HG03139 (cell line): ENCODE data around the gene CST2.
"Not testable (repeated sequence)": the region's sequence is repeated elsewhere in the genome, so short reads cannot be mapped to it uniquely, and the experiment has no call there.

Experiments
- ATAC-seq: cut with Tn5 transposase; IDR thresholded peaks from one replicate; pipeline ENCODE4 v1.9.1; 2021; ENCODE audit not compliant: unreplicated experiment

Gene CST2, protein sequence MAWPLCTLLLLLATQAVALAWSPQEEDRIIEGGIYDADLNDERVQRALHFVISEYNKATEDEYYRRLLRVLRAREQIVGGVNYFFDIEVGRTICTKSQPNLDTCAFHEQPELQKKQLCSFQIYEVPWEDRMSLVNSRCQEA

DNA sequence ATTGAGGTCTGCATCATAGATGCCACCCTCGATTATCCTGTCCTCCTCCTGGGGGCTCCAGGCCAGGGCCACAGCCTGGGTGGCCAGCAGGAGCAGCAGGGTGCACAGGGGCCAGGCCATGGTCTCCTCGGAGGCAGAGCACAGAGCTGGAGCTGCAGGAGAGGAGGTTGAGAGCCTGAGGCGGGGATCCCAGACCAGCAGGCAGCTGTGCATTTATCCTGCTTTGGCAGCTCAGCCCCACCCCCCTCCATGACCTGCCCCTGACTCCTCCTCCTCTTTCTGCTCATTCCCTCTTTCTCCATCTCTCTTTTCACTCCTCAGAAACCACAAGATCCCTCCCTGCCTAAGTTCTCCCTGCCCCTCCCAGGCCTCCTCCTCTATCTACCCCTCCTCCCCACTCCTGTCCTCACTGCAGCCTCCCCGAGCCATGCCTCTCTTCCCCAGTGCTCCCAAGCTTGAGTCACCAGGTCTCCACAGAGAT is at the start of gene CST2:
Gene CST2, minus strand, starts transcription at position 189 of the 481 bp plus-strand sequence. Its CDS starts 69 bp downstream, at position 120.
- ATAC-seq = no peak

DNA sequence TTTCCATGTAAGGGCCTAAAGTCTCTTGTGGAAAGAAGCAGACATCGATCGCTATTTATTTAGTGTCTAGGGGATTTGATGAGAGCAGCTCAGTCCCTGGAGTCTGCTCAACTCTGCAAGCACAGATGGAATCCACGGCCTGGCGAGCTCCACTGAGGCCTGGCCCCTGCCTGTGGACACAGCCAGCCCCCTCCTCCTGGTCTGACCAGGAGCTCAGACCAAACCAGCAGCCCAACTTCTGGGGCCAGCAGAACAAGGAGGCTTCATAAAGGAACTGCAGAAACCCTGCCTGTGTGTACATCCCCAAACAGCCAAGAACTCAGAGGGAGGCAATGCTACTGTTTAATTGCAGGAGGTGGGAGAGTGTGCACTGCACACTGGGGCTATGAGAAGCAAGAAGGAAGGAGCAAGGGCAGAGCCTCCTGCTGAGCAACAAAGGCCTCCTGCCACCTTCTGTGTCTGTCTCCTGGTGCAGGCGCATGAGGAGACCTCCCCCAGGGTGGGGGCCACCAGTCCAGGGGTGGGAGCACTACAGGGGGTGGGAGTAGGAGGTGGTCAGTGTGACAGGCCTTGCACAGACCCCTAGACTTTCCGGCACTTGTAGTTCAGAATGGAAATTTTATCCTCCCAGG is 49.2 kb upstream of the CST2 start:
- no peak for ATAC-seq

DNA sequence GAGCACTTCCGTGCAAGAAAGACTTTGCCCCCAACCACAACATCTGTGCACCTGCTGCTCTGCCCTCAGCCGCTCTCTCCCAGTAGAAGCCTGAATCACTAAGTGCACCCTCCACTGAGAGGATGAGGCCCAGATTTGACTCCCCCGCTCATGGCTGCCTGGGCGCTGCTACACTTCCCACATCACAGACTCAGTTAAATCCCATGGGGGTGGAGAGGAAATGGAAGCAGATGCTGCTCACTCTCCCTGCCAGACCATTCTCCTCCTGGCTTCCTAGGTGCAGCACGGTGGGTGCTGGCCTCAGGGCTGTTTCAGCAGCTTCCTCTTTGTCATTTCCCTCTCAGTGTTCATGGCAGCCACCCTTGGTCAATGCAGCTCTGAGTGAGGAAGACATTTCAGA is 48.2 kb upstream of the CST2 start:
- no peak for ATAC-seq

DNA sequence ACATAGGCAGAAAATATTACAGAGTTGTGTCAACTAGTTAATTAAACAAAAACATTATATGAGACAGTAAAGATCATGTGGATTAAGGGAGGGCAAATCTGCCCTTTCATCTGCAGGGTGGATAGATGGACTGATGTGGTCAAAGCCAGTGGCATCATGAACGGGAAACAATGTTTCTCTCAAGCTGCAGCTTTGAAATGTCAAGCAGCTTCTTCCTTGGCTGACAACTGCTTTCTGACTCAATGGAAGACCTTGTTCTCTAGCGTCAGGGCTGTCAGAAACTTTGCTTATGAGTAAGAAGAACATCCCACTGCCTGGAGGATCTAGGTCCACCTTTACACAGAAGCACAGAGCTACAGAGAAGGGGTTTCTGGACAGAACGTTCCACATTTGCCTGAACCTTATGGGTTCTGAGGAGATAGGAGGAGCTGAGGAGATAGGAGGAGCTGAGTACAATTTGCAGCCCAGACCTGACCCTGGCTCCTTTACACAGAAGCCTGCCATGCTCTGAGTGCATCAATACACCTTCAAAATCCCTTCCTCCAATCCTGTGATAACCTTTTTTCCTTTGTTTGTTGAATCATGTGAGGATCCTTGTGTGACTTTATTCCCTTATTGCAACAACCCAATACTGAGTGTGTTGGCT is 47.0 kb upstream of the CST2 start:
- no peak for ATAC-seq

DNA sequence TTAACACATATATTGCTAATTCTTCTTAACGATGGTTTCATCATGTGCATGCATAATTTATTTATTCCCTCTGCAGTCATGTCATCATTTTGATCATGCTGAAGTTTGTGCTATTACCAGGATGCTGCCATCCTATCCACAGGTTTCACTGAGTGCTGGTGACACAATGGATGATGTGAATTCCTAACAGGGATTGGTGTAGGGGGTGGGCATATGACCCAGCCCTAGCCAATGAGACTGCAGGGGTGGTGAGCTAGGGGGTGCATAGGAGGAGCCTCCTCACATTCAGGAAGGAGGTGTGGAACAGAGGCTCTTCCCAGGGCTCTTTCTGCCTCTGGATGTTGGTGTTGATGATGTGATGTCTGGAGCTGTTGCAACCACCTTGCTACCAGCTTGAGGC is 45.5 kb upstream of the CST2 start:
- ATAC-seq = no peak

DNA sequence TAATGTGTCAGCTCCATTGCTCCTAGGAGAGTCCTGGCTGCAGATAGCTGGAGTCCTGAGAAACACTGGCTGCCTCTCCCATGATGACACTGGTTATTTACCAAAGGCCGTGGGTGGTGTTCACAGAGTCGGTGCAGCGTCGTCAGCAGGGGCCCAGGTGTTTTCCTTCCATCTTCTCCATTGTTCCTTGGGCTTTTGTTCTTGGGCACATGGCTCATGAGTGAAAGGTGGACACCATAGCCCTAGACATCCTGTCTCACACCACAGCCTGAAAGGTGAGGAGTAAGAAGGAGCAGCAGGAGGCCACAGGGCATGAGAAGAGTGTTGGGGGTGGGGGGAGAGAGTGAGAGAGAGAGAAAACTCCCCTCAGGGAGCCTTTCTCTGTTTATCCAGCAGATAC is 43.9 kb upstream of the CST2 start:
- ATAC-seq = no peak

DNA sequence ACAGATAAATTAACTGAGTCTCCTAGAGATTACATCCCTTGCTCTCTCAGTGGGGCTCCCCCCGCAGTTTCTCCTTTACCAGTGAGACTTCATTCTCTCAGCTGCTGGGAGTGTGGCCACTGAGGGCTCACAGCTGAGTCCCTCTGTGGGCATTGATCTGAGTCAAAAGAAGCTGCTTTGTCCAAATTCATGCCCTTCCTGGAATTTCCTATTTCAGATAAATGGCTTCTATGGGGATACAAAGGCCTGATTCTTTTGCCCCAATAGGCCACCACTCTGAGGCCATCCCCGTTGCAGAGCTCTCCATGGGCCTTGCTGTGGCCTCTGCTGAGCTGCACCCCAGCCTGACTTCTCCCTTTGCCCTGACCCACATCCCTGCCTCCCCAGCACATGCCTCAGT is 43.0 kb upstream of the CST2 start:
- no peak for ATAC-seq

DNA sequence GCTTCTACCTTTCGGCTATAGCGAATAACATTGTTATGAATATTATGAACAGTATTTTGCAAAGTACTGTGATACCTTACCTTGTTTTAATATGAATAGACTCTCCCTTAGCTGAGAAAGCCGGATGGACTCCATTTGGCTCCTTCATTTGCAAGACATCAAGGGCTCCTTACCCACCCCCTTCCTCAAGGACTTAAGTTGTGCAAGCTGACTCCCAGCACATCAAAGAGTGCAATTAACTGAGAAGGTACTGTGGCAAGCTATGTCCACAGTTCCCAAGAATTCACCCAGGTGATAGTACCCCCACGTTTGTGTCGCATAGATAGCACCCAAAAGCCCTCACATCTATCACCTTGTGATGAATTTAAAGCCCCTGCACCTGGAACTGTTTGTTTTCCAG is 41.8 kb upstream of the CST2 start:
- ATAC-seq = no peak

DNA sequence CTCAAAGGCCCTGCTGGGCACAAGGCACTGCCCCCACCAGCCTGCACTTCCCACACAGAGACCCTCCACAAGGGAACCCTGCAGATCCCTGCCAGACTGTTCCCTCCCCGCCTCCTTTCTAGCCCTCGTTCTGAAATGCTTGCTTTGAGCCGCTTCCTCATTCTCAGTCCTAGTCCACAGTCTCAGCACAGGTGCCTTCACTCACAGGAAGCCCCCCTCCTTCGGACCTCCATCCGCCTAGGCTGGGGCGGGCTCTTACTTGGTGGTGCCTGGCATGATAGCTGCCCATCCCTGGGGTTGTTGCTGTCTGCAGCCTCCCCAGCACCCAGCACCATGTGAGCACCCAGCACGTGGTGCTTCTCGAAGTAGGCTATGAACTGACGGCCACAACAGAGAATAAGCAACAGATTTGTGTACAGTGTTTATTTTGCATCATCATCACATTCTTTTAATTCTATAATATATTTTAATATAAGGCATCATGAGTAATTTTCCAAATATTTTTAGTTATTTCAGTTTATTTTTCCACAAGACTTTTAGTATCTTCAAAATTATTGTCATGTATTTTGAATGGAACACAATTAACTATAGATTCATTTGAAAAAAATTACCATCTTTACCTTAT is 40.7 kb upstream of the CST2 start:
- no peak for ATAC-seq

DNA sequence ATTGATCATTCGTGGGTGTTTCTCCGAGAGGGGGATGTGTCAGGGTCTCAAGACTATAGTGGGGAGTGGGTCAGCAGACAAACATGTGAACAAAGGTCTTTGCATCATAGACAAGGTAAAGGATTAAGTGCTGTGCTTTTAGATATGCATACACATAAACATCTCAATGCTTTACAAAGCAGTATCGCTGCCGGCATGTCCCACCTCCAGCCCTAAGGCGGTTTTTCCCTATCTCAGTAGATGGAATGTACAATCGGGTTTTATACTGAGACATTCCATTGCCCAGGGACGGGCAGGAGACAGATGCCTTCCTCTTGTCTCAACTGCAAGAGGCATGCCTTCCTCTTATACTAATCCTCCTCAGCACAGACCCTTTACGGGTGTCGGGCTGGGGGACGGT is 34.2 kb upstream of the CST2 start:
- ATAC-seq = not testable (repeated sequence)

DNA sequence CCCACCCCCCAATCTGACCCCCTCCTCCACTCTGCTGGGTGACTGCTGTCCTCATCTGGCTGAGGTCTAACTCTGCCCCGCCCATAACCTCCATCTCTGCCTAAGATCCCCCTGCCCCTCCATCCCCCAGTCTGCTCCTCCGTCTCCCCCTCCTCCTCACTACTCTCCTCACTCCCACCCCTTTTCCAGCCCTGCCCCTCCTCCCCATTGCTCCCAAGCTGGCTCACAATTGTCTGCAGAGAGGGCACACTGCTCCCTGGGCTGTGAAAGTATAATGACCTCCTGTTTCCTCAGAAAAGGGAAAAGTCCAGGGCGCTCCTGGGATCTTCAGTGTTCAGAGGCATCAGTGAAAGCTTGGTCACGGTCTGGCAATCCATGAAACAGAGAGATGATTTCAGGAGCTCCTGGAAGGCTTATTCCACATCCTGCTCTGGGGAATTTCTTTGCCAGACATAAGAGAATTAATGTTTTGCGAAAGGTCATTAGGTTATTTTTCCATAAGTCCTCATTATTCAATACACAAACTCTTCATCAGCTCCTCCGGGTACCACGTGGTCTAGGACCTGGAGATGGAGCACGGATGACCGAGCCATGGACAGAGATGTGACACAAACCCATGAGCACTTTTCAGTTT is 31.6 kb upstream of the CST2 start:
- ATAC-seq = no peak

DNA sequence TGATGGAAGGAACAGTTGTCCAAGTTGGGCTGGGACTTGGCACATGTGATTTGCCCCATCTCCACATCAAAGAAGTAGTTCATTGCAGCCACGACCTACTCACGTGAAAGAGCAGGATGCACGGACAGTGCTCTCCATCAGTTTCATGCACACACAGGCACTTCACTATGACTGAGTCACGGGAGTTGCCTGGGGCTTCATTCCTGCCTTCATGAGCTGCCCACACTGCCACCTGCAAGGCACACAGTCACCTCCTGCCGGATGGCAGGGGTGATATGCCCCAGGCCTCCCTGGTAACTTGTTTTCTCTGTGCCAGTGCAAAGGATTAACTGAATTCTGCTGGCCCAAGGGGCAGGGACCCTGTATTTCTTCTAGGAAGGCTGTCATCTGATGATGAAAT is 30.2 kb upstream of the CST2 start:
- ATAC-seq = no peak

DNA sequence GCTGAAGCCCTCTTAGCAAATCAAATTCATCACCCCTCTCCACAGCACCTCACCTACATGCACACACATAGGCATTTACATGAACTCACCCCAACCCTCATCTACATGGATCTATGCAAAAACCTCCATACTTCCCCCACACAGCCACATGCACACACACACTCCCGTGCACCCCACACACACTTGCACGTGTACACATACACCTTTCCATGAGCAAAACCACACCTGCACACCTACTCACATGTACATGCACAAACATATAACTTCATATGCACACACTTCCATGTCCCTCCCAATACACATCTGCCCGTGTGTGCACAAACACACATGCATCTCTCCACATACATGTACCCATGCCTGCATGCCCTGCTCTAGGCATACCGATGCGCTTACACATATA is 29.7 kb upstream of the CST2 start:
- ATAC-seq = no peak

DNA sequence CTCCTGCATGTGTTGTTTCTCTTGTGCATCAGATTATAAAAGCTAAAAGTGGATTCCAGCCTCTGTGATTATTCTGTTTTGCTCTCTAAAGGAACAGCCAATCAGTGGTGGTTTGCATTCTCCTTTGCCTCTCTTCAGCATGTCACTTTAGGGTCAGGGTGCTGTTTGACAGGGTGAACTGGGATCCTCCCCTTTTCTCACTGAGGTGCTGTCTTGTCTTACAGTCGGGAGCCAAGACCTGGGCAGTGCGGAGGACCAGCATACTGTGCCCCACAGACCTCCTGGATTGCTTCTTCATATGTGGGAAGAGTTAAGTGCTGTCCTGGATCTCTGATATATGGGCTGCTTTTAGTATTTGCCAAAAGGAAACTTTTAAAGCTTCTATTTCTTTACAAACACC is 15.2 kb upstream of the CST2 start:
- ATAC-seq = no peak

DNA sequence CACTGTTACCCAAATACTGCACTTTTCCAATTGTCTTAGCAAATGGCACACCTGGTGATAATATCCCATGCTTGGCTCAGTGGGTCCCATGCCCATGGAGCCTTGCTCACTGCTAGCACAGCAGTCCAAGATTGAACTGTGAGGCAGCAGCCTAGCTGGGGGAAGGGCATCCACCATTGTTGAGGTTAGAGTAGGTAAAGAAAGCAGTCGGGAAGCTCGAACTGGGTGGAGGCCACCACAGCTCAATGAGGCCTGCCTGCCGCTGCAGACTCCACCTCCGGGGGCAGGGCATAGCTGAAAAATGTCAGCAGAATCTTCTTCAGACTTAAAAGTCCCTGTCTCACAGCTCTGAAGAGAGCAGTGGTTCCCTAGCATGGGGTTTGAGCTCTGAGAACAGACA is 9.2 kb upstream of the CST2 start:
- no peak for ATAC-seq

DNA sequence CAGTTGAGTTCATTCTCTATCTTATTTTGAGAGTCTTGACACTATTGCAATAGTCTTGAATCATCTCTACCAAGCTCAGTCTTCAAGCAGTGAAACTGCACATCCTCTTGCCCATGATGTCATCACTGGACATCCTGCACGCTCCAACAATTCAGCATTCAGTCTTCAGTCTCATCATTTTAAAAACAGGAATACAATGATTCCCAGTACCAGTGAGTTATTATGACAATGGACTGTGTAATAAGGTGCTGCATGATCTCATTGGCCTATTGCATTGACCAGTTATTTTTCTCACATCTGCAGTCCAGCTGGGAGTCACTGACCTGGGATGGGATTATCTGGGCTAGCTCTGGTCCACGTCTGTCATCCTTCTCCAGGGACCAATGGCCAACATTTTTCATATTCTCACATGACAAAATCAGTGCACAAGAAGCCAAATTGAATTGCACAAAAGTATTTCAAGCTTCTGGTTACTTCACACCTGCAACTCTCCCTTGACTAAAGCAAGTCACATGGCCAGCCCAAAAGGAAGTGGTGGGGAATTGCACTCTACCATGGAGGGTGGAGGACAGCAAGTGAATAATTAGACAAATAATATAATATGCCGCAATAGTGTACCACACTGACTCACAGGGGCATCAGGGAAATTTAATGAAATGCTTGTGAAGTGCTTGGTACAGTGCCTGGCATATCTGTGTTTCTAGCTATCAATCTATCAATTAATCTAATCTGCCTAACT is 6.4 kb upstream of the CST2 start:
- ATAC-seq = no peak

DNA sequence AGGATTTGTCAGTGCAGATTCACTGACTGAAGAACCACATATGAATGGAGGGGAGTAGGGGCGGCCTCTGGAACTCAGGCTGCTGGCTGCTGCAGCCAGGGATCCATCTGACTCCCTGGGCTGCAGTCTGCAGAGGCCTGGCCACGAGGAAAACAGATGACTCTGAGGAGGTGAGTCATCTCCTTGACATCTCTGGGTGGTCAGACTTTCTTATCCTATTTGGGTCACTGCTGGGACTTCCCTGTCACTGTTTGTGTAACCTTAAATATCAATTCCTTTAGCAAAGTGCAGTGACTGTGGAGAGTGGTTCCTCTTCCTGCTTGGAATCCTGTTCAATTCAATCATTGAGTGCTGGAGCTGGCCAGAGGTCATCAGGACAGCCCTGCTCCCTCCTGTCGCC is 5.4 kb upstream of the CST2 start:
- not testable (repeated sequence) for ATAC-seq

DNA sequence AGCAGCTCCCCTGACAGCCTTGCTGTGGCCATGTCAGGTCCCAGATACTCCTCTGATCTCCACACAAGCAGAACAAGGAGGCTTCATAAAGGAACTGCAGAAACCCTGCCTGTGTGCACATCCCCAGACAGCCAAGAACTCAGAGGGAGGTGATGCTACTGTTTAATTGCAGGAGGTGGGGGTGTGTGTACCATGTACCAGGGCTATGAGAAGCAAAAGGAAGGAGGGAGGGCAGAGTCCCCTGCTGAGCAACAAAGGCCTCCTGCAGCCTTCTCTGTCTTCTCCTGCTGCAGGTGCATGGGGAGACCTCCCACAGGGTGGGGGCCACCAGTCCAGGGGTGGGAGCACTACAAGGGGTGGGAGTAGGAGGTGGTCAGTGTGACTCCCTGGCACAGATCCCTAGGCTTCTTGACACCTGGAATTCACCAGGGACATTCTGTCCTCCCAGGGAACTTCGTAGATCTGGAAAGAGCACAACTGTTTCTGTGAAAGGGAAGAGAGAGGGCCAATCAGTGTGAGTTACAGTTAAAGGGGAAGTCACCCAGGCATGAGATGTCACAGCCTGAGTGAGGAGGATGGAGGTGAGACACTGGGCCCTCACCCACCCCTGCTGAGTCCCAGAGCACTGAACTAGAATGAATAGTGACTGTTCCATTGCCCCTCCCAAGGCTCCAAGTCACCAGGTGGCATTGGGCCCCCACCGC is 2.8 kb downstream of the CST2 start:
- no peak for ATAC-seq

DNA sequence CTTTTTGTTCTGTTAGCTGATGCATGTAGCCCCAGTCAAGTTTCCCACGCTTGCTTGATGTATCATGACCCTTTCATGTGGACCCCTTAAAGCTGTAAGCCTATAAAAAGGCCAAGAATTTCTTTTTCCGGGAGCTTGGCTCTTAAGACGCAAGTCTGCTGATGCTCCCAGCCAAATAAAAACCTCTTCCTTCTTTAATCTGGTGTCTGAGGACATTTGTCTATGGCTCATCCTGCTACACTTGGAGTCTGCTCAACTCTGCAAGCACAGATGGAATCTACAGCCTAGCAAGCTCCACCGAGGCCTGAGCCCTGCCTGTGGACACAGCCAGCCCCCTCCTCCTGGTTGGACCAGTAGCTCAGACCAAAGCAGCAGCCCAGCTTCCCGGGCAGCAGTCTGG is 3.4 kb downstream of the CST2 start:
- no peak for ATAC-seq

DNA sequence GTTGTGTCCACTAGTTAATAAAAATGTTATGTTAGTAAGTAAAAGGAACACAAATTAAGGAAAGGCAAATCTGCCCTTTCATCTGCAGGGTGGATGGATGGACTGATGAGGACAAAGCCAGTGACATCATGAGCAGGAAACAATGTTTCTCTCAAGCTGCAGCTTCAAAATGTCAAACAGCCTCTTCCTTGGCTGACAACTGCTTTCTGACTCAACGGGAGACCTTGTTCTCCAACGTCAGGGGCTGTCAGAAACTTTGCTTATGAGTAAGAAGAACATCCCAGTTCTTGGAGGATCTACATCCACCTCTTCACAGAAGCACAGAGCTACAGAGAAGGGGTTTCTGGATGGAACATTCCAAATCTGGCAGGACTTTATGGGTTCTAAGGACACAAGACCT is 6.0 kb downstream of the CST2 start:
- ATAC-seq = no peak
